Gastroesophageal sphincter (tissue), 4 donors: ENCODE data around the gene OR13A1. TPM values are rescaled to one million over a fixed set of nuclear protein-coding genes. Genes with fewer than 3 reads are reported as not detected.
"Not testable (repeated sequence)": the region's sequence is repeated elsewhere in the genome, so short reads cannot be mapped to it uniquely, and the experiment has no call there.

Source experiments
- ATAC-seq: fragments of 150-250 bp; one replicate; pipeline ENCODE4 v1.9.1; 2016; ENCODE audit warnings: mild to moderate bottlenecking, moderate library complexity
- H3K27ac ChIP-seq, 4 donors: fragments of 200-600 bp; sonication (generic) in 3 of 4; 1 replicate in 3 of 4; 2 replicates in 1 of 4; pipeline ENCODE4 v1.5.1; 2016 to 2019
- H3K27me3 ChIP-seq: fragments of 200-600 bp; sonication (generic); one replicate; pipeline ENCODE4 v1.5.1; 2019
- H3K36me3 ChIP-seq, 2 donors: fragments of 200-600 bp; sonication (generic); one replicate each; pipeline ENCODE4 v1.5.1; 2019; ENCODE audit warnings: control low read depth in 1 of 2
- H3K4me1 ChIP-seq, 3 donors: fragments of 200-600 bp; sonication (generic); 1 replicate in 2 of 3; 2 replicates in 1 of 3; pipeline ENCODE4 v1.5.1; 2016 to 2019; ENCODE audit warnings: control low read depth in 2 of 3
- H3K4me3 ChIP-seq, 2 donors: fragments of 200-600 bp; sonication (generic); one replicate each; pipeline ENCODE4 v1.5.1; 2019; ENCODE audit warnings: mild to moderate bottlenecking in 1 of 2, moderate library complexity in 1 of 2
- H3K9me3 ChIP-seq, 3 donors: fragments of 200-600 bp; sonication (generic); one replicate each; pipeline ENCODE4 v1.5.1; 2017 to 2019; ENCODE audit warnings: control low read depth in 2 of 3
- EP300 ChIP-seq: sonication (generic); formaldehyde crosslinking; IDR thresholded peaks from one replicate; pipeline ENCODE4 v1.6.1; 2017; ENCODE audit warnings: antibody characterized with exemption, mild to moderate bottlenecking
- POLR2A ChIP-seq, 2 donors: fragments of 450-650 bp; IDR thresholded peaks; one replicate each; pipeline ENCODE4 v1.6.1; 2017; ENCODE audit warnings: antibody characterized with exemption in 2 of 2, mild to moderate bottlenecking in 2 of 2, moderate library complexity in 1 of 2
- POLR2AphosphoS5 ChIP-seq: sonication (generic); formaldehyde crosslinking; IDR thresholded peaks from one replicate; pipeline ENCODE4 v1.6.1; 2017; ENCODE audit warnings: antibody characterized with exemption
- WGBS, 2 donors: methylation state at CpG; one replicate each; pipeline ENCODE4 v1.1.5; 2018; ENCODE audit warnings: low coverage in 1 of 2; 5-methylcytosine and 5-hydroxymethylcytosine counted together
- total RNA-seq, 4 donors: library from RNA; depleted of rRNA; stranded (reverse); fragments of >200 nt; gene quantifications; one replicate each; pipeline ENCODE4 v1.1.0, GENCODE V29; 2016
- TF ChIP-seq, protein P1 (sequence below), 4 experiments: fragments of 200-600 bp in 2 of 4; fragments of 450-650 bp in 2 of 4; sonication (generic) in 1 of 4; IDR thresholded peaks; one replicate each; pipeline ENCODE4 v1.5.1; 2017 to 2019; ENCODE audit warnings: antibody characterized with exemption in 4 of 4, mild to moderate bottlenecking in 2 of 4, moderate library complexity in 2 of 4

OR13A1 gene
- total RNA-seq, 4 donors from 2014 or later: not detected

DNA sequence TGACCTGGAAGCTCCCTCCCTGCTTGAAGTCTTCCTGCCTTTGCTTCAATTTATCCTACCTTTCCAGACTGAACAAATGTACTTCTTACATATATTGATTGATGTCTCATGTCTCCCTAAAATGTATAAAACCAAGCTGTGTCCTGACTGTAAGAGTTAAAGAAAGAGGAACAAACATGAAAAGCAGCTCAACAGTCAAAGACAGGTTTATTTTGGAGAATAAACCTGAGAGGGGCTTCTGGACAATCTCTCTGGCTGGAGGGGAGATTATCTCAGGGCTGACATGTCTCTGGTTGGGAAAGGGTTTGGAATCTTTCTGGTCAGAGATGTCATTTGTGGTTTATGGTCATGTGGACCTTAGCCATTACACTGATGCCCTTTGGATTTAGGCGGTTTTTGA, 41.0 kb downstream of the OR13A1 start:
- Histone ChIP-seq H3K9me3 (no peaks in the 10 kb centered on the region), H3K4me1 (no peaks in the 10 kb centered on the region), H3K36me3 (no peaks in the 10 kb centered on the region), H3K27me3 (no peaks in the 10 kb centered on the region), H3K4me3 (no peak overlapping the region), H3K27ac (no peak overlapping the region)
- ATAC-seq: no peak
- TF ChIP-seq EP300 (no peak), POLR2A (IDR thresholded peaks at IDR 0.05) (no peak), POLR2AphosphoS5 (no peak)
- TF ChIP-seq, protein P1, sequence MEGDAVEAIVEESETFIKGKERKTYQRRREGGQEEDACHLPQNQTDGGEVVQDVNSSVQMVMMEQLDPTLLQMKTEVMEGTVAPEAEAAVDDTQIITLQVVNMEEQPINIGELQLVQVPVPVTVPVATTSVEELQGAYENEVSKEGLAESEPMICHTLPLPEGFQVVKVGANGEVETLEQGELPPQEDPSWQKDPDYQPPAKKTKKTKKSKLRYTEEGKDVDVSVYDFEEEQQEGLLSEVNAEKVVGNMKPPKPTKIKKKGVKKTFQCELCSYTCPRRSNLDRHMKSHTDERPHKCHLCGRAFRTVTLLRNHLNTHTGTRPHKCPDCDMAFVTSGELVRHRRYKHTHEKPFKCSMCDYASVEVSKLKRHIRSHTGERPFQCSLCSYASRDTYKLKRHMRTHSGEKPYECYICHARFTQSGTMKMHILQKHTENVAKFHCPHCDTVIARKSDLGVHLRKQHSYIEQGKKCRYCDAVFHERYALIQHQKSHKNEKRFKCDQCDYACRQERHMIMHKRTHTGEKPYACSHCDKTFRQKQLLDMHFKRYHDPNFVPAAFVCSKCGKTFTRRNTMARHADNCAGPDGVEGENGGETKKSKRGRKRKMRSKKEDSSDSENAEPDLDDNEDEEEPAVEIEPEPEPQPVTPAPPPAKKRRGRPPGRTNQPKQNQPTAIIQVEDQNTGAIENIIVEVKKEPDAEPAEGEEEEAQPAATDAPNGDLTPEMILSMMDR (IDR thresholded peaks at IDR 0.05): no peak
- 100% methylated on average over 1 of the region's 1 CpG; no CpG with 5 or more reads in 1 of the 2 donors for WGBS, 2 donors

DNA sequence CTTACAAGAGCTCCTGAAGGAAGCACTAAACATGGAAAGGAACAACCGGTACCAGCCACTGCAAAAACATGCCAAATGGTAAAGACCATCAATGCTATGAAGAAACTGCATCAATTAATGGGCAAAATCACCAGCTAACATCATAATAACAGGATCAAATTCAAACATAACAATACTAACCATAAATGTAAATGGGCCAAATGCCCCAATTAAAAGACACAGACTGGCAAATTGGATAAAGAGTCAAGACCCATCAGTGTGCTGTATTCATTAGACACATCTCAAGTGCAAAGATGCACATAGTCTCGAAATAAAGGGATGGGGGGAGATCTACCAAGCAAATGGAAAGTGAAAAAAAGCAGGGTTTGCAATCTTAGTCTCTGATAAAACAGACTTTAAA, 47.6 kb downstream of the OR13A1 start:
- 50 to 64% methylated on average over 1 to 2 of the region's 2 CpGs for WGBS, 2 donors

DNA sequence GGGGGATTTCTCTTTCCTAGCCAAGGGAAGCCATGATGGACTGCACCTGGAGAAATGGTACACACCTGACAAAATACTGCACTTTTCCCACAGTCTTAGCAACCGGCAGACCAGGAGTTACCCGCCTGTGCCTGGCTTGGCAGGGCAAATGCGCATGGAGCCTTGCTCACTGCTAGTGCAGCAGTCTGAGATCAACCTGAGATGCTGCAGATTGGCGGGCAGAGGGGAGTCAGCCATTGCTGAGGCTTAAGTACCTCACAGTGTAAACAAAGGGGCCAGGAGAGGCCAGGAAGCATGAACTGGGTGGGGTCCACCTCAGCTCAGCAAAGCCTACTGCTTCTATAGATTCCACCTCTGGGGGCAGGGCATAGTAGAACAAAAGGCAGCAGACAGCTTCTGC, 49.4 kb downstream of the OR13A1 start:
- Histone ChIP-seq H3K4me1 (no peaks in the 10 kb centered on the region), H3K4me3 (no peak overlapping the region), H3K27ac (no peak overlapping the region), H3K27me3 (peaks cover 24% of the 10 kb centered on the region), H3K36me3 (no peaks in the 10 kb centered on the region), H3K9me3 (peaks cover 0 to 24% (median 0%) of the 10 kb centered on the region in 3 donors)
- TF ChIP-seq, protein P1 (IDR thresholded peaks at IDR 0.05): no peak
- TF ChIP-seq POLR2AphosphoS5 (no peak), EP300 (no peak), POLR2A (IDR thresholded peaks at IDR 0.05) (no peak)
- WGBS, 2 donors: no CpG with 5 or more reads among the region's 4 CpGs
- ATAC-seq: no peak

More for the DNA sequence above, 47.6 kb downstream of the OR13A1 start:
- ATAC-seq, H3K4me3 ChIP-seq, H3K4me1 ChIP-seq, H3K27ac ChIP-seq, H3K36me3 ChIP-seq: not testable (repeated sequence)
- peaks cover 24% of the 10 kb centered on the region for H3K27me3 ChIP-seq
- peaks cover 0 to 24% (median 0%) of the 10 kb centered on the region in 3 donors for H3K9me3 ChIP-seq

DNA sequence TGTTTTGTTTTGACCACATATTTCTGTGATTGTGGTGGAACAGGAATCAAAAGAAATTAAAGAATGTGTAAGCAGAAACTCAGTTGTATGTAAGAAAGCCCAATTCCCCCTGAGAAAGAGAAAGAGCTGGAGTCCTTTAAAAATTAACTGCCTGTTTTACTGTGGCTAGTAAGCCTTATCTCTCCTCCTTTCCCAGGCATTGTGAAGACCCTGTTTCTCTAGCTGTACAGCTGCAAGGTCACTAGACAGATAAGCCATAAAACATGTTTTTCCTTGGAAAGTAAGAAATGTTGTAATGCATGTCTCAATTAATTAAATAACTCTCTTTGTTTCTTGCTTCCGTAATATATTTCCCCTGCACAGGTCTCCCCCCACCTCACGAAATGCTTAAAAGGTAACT, 53.5 kb downstream of the OR13A1 start:
- no peak for ATAC-seq
- 53 to 60% methylated on average over 1 to 2 of the region's 2 CpGs for WGBS, 2 donors
- peaks cover 24% of the 10 kb centered on the region for H3K27me3 ChIP-seq
- TF ChIP-seq POLR2A (IDR thresholded peaks at IDR 0.05): no peak
- TF ChIP-seq, protein P1 (IDR thresholded peaks at IDR 0.05): no peak
- no peak for TF ChIP-seq POLR2AphosphoS5
- no peaks in the 10 kb centered on the region for H3K36me3 ChIP-seq
- peaks cover 0 to 24% (median 0%) of the 10 kb centered on the region in 3 donors for H3K9me3 ChIP-seq
- no peaks in the 10 kb centered on the region for H3K4me1 ChIP-seq
- no peak overlapping the region for H3K4me3 ChIP-seq
- H3K27ac ChIP-seq: no peak overlapping the region

DNA sequence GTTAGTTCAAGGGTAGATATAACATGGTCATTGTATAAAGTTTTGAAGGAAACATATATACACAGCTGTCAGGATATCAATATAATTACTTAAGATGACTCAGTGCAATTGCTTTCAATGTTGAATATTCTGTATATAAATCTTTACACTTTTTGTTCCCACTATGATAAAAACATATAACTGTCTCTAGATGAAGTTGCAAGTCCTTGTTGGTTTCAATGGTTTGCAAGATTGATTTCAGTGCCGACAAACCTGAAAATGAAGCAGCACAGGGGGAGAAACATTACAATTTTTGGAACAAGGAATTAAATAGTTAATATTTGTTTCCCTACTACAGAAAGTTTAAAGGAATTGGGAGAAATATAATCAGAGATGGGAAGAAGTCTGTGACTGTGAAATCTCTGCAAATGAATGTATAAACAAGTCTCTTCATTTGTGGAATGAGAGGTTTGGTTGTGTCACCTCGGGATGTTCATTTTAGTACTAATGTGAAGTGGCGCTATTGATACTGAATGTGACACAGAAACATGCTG, 54.1 kb downstream of the OR13A1 start:
- H3K4me3 ChIP-seq: no peak overlapping the region
- 62 to 74% methylated on average over 3 of the region's 3 CpGs for WGBS, 2 donors
- TF ChIP-seq, protein P1 (IDR thresholded peaks at IDR 0.05): no peak
- TF ChIP-seq POLR2AphosphoS5 (no peak), POLR2A (IDR thresholded peaks at IDR 0.05) (no peak), EP300 (no peak)
- no peaks in the 10 kb centered on the region for H3K4me1 ChIP-seq
- ATAC-seq: no peak
- no peak overlapping the region for H3K27ac ChIP-seq
- no peaks in the 10 kb centered on the region for H3K36me3 ChIP-seq
- H3K27me3 ChIP-seq: peaks cover 24% of the 10 kb centered on the region
- H3K9me3 ChIP-seq: peaks cover 0 to 24% (median 0%) of the 10 kb centered on the region in 3 donors

DNA sequence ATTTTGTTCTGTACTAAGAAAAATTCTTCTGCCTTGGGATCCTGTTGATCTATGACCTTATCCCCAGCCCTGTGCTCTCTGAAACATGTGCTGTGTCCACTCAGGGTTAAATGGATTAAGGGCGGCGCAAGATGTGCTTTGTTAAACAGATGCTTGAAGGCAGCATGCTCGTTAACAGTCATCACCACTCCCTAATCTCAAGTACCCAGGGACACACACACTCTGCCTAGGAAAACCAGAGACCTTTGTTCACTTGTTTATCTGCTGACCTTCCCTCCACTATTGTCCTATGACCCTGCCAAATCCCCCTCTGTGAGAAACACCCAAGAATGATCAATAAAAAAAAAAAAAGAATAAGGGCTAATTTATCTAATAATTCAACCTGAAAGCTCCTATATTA, 54.8 kb downstream of the OR13A1 start:
- Histone ChIP-seq H3K9me3 (peaks cover 0 to 19% (median 0%) of the 10 kb centered on the region in 3 donors), H3K27me3 (peaks cover 17% of the 10 kb centered on the region)
- H3K4me1 ChIP-seq, H3K36me3 ChIP-seq, H3K27ac ChIP-seq, ATAC-seq, H3K4me3 ChIP-seq: not testable (repeated sequence)
- WGBS, 2 donors: 47% methylated on average over 3 of the region's 3 CpGs; no CpG with 5 or more reads in 1 of the 2 donors

DNA sequence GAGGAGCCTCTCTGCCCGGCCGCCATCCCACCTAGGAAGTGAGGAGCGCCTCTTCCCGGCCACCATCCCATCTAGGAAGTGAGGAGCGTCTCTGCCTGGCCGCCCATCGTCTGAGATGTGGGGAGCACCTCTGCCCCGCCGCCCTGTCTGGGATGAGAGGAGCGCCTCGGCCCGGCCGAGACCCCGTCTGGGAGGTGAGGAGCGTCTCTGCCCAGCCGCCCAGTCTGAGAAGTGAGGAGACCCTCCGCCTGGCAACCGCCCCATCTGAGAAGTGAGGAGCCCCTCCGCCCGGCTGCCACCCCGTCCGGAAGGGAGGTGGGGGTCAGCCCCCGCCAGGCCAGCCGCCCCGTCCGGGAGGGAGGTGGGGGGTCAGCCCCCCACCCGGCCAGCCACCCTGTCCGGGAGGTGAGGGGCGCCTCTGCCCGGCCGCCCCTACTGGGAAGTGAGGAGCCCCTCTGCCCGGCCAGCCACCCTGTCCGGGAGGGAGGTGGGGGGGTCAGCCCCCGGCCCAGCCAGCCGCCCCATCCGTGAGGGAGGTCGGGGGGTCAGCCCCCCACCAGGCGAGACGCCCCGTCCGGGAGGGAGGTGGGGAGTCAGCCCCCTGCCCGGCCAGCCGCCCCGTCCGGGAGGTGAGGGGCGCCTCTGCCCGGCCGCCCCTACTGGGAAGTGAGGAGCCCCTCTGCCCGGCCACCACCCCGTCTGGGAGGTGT, 55.5 kb downstream of the OR13A1 start:
- not testable (repeated sequence) for H3K4me1 ChIP-seq, H3K36me3 ChIP-seq, ATAC-seq, H3K4me3 ChIP-seq, H3K27ac ChIP-seq
- WGBS, 2 donors: no CpG with 5 or more reads among the region's 50 CpGs
- H3K27me3 ChIP-seq: peaks cover 17% of the 10 kb centered on the region
- H3K9me3 ChIP-seq: peaks cover 0 to 12% (median 0%) of the 10 kb centered on the region in 3 donors
